K562 (cell line): ENCODE data around the gene ARL10. TPM values are rescaled to one million over a fixed set of nuclear protein-coding genes. Genes with fewer than 3 reads are reported as not detected.

Experiments used
- ATAC-seq: fragments of 200-7000 bp; cut with Tn5 transposase; 3 replicates; pipeline ENCODE4 v1.9.1; 2020; ENCODE audit warnings: moderate library complexity
- BruUV-seq: library from RNA; stranded (reverse); fragments of 400-500 nt; replicated peaks from 2 replicates; lab custom pipeline; 2021; lab: Mats Ljungman, UMichigan
- CTCF ChIA-PET: fragments of 300-600 bp; formaldehyde crosslinking; extraction: SDS; loops from one replicate; lab custom pipeline; 2021; ENCODE audit warnings: low intra/inter-chr PET ratio; lab: Yijun Ruan, JAX
- POLR2A ChIA-PET: fragments of 300-600, 350-650 bp; sonication (Branson Sonifier 250); formaldehyde crosslinking; extraction: SDS; loops from one replicate; lab custom pipeline; 2021; ENCODE audit warnings: antibody characterized with exemption, inconsistent platforms; lab: Yijun Ruan, JAX
- DNase-seq, 4 experiments: peaks; one replicate each; pipeline versions ENCODE4 v3.0.0 to v3.0.0-alpha.2; 2011 to 2018; ENCODE audit warnings: low spot score in 3 of 4, mixed read lengths in 3 of 4; ENCODE audit errors: extremely low read depth in 1 of 4
- FAIRE-seq: peaks from 2 replicates; lab custom pipeline; 2011; peaks lifted over from hg19 to GRCh38; lab: Jason Lieb, UNC
- H2AFZ ChIP-seq: 2 replicates; pipeline ENCODE4 v1.6.0; 2011; ENCODE audit warnings: low read depth, low read length, control low read depth, inconsistent platforms
- H3K27ac ChIP-seq: fragments of 200-600 bp; 3 replicates; pipeline ENCODE4 v1.8.0; 2011; ENCODE audit warnings: low read depth, mild to moderate bottlenecking, control low read depth, inconsistent platforms, low read length, moderate library complexity, mixed read lengths; ENCODE audit errors: extremely low read depth
- H3K27me3 ChIP-seq, 2 experiments: fragments of 300-600 bp in 1 of 2; 2 replicates in 1 of 2; 3 replicates in 1 of 2; pipeline versions ENCODE4 v1.6.0 to v1.8.0; 2011; ENCODE audit warnings: inconsistent platforms in 2 of 2, low read length in 2 of 2, mild to moderate bottlenecking in 1 of 2, mixed read lengths in 1 of 2, moderate library complexity in 1 of 2; ENCODE audit not compliant: control insufficient read depth in 2 of 2, insufficient read depth in 2 of 2
- H3K36me3 ChIP-seq: fragments of 300-600 bp; 3 replicates; pipeline ENCODE4 v1.8.0; 2011; ENCODE audit warnings: mild to moderate bottlenecking, low read length, inconsistent platforms; ENCODE audit not compliant: control insufficient read depth, insufficient read depth
- H3K4me1 ChIP-seq, 2 experiments: fragments of 200-600 bp in 1 of 2; replicated peaks in 1 of 2; 2 replicates in 1 of 2; 3 replicates in 1 of 2; pipeline versions ENCODE4 v1.5.1 to v1.8.0; 2011; ENCODE audit warnings: inconsistent platforms in 2 of 2, low read length in 2 of 2, mild to moderate bottlenecking in 1 of 2, mixed read lengths in 1 of 2, moderate library complexity in 1 of 2; ENCODE audit not compliant: control insufficient read depth in 2 of 2, insufficient read depth in 2 of 2
- H3K4me2 ChIP-seq: 2 replicates; pipeline ENCODE4 v1.6.1; 2011; ENCODE audit warnings: low read length, control low read depth, inconsistent platforms, mixed read lengths; ENCODE audit not compliant: insufficient read depth
- H3K4me3 ChIP-seq: fragments of 200-600 bp; sonication (generic), shearing (Covaris generic); 2 replicates; pipeline ENCODE4 v1.5.1; 2016; ENCODE audit warnings: control low read depth, inconsistent platforms
- H3K79me2 ChIP-seq: fragments of 200-600 bp; 3 replicates; pipeline ENCODE4 v1.8.0; 2011; ENCODE audit warnings: low read length, inconsistent platforms; ENCODE audit not compliant: control insufficient read depth, insufficient read depth
- H3K9ac ChIP-seq, 2 experiments: 2 replicates each; pipeline versions ENCODE4 v1.6.0 to v1.6.1; 2011; ENCODE audit warnings: low read depth in 2 of 2, low read length in 2 of 2, control low read depth in 1 of 2, inconsistent platforms in 1 of 2, mild to moderate bottlenecking in 1 of 2, mixed read lengths in 1 of 2; ENCODE audit not compliant: insufficient read depth in 1 of 2
- H3K9me1 ChIP-seq: one replicate; pipeline ENCODE4 v1.6.0; 2011; ENCODE audit warnings: inconsistent platforms, mild to moderate bottlenecking, low read length, moderate library complexity; ENCODE audit not compliant: control insufficient read depth, insufficient read depth
- H3K9me3 ChIP-seq: replicated peaks from 2 replicates; pipeline ENCODE4 v1.5.1; 2011; ENCODE audit warnings: low read depth, low read length, inconsistent platforms; ENCODE audit not compliant: control insufficient read depth, insufficient read depth
- H4K20me1 ChIP-seq: replicated peaks from 2 replicates; pipeline ENCODE4 v1.6.1; 2011; ENCODE audit warnings: low read length, inconsistent platforms, mixed read lengths; ENCODE audit not compliant: control insufficient read depth, insufficient read depth
- CAMTA2 ChIP-seq: fragments of 250-450 bp; sonication (Bioruptor Pico); conservative IDR thresholded peaks from 2 replicates; pipeline ENCODE4 v1.5.1; 2022
- DEAF1 ChIP-seq: fragments of 450-650 bp; formaldehyde crosslinking; IDR thresholded peaks from 2 replicates; pipeline ENCODE4 v1.4.0; 2020; ENCODE audit warnings: mild to moderate bottlenecking, moderate library complexity
- EWSR1 ChIP-seq: fragments of 450-650 bp; IDR thresholded peaks from 2 replicates; pipeline ENCODE4 v1.6.1; 2018; ENCODE audit warnings: borderline replicate concordance, mild to moderate bottlenecking, low read depth, moderate library complexity; ENCODE audit not compliant: partially characterized antibody
- HNRNPL ChIP-seq: fragments of 200-400 bp; formaldehyde crosslinking; IDR thresholded peaks from 2 replicates; pipeline ENCODE4 v1.6.1; 2017; ENCODE audit warnings: low read depth, mild to moderate bottlenecking, low read length
- IRF9 ChIP-seq: fragments of 450-650 bp; IDR thresholded peaks from 2 replicates; pipeline ENCODE4 v1.6.1; 2016; ENCODE audit warnings: missing biosample characterization, missing genetic modification characterization
- JUND ChIP-seq, 2 experiments: IDR thresholded peaks; 2 replicates in 1 of 2; 3 replicates in 1 of 2; pipeline ENCODE4 v1.6.1; 2011; ENCODE audit warnings: borderline replicate concordance in 2 of 2, low read depth in 2 of 2, low read length in 2 of 2, improper control_type of control experiment in 1 of 2, missing biosample characterization in 1 of 2, missing genetic modification characterization in 1 of 2, missing genetic modification reagents in 1 of 2
- MAZ ChIP-seq, 2 experiments: fragments of 450-650 bp in 1 of 2; sonication (generic) in 1 of 2; formaldehyde crosslinking; IDR thresholded peaks in 1 of 2; conservative IDR thresholded peaks in 1 of 2; 2 replicates each; pipeline versions ENCODE4 v1.4.0 to v1.5.0; 2020; ENCODE audit warnings: mild to moderate bottlenecking in 1 of 2, missing genetic modification reagents in 1 of 2
- NFIC ChIP-seq: fragments of 450-650 bp; IDR thresholded peaks from 2 replicates; pipeline ENCODE4 v1.6.1; 2017; ENCODE audit warnings: mild to moderate bottlenecking, inconsistent platforms
- NKRF ChIP-seq: fragments of 450-650 bp; IDR thresholded peaks from 2 replicates; pipeline ENCODE4 v1.6.1; 2016; ENCODE audit warnings: borderline replicate concordance
- POLR2A ChIP-seq: fragments of 450-650 bp; conservative IDR thresholded peaks from 2 replicates; pipeline ENCODE4 v1.6.1; 2016
- SNAPC5 ChIP-seq: fragments of 250-450 bp; sonication (Bioruptor Pico); IDR thresholded peaks from 2 replicates; pipeline ENCODE4 v1.8.0; 2021; ENCODE audit warnings: moderate library complexity, mild to moderate bottlenecking, inconsistent platforms
- STAT5A ChIP-seq: IDR thresholded peaks from 2 replicates; pipeline ENCODE4 v1.6.1; 2012; ENCODE audit warnings: low read length, inconsistent platforms, borderline replicate concordance
- TCF15 ChIP-seq: fragments of 250-450 bp; sonication (Bioruptor Pico); IDR thresholded peaks from 2 replicates; pipeline ENCODE4 v1.8.0; 2022; ENCODE audit warnings: moderate library complexity, mild to moderate bottlenecking, inconsistent platforms
- ZBED1 ChIP-seq: IDR thresholded peaks from 2 replicates; pipeline ENCODE4 v1.6.1; 2014
- ZNF696 ChIP-seq: fragments of 250-450 bp; sonication (Bioruptor Pico); conservative IDR thresholded peaks from 2 replicates; pipeline ENCODE4 v1.4.0; 2020; ENCODE audit warnings: mild to moderate bottlenecking, moderate library complexity
- WGBS: fragments of 100-300 bp; shearing (Covaris generic); methylation state at CpG from one replicate; pipeline ENCODE4 v1.1.6; 2016; ENCODE audit warnings: low coverage, mixed read lengths; ENCODE audit not compliant: insufficient coverage; ENCODE audit errors: missing lambda C conversion rate; 5-methylcytosine and 5-hydroxymethylcytosine counted together
- in situ Hi-C: fragments of 300-500 bp; cut with MboI; formaldehyde crosslinking; loops from 4 replicates; pipeline ENCODE4 v1.15.0; 2018; ENCODE audit warnings: inconsistent platforms, mixed read lengths
- intact Hi-C: fragments of 100-400 bp; cut with micrococcal nuclease; formaldehyde crosslinking; loops from 2 replicates; pipeline ENCODE4 v1.14.2; 2022
- polyA plus RNA-seq, 8 experiments: library from polyadenylated mRNA; depleted of rRNA in 4 of 8; stranded (reverse) in 5 of 8; unstranded in 3 of 8; fragments of >200 nt; fragmentation: Nextera tagmentation in 2 of 8; fragmentation: Illumina TruSeq in 1 of 8; extraction: Ambion mirVana in 2 of 8; extraction: Trizol in 1 of 8; gene quantifications; 2 replicates each; pipeline versions ENCODE4 v1.2.1 to v1.2.3, GENCODE V29; 2011 to 2014; ENCODE audit warnings: inconsistent platforms in 1 of 8, missing spikeins in 1 of 8
- total RNA-seq, 7 experiments: library from RNA; depleted of rRNA in 6 of 7; stranded (reverse); fragments of >200 nt in 6 of 7; fragmentation: Illumina TruSeq in 2 of 7; extraction: Trizol in 2 of 7; gene quantifications; 2 replicates each; pipeline versions ENCODE4 v1.2.1 to v1.2.3, GENCODE V29; 2011 to 2021; ENCODE audit warnings: low replicate concordance in 1 of 7

The ARL10 gene
- total and polyA plus RNA-seq, 9 of the 15 experiments (the other 6 are each of a cell fraction or from before 2014, with no cell fraction given): under 0.01 to 0.40 (median 0.34) TPM; not detected in 3

GRCh38 chr5:176389135-176390123 lies 24.1 kb downstream of the ARL10 start:
- TSS peak; percentile 96 for BruUV-seq
- intact Hi-C loops: no loop called here
- Histone ChIP-seq H3K9ac (peak overlapping the region; percentile 96 to 98), H3K36me3 (peaks cover 77% of the 10 kb centered on the region), H4K20me1 (no peaks in the 10 kb centered on the region; the same call in 1 of the 2 replicates), H3K27me3 (no peaks in the 10 kb centered on the region), H2AFZ (peak overlapping the region; percentile 78), H3K9me3 (no peaks in the 10 kb centered on the region), H3K9me1 (no peaks in the 10 kb centered on the region), H3K4me2 (peak overlapping the region; percentile 99), H3K79me2 (peaks cover 58% of the 10 kb centered on the region), H3K4me3 (peak overlapping the region; percentile 69), H3K27ac (peak overlapping the region; percentile 97), H3K4me1 (peaks cover 6 to 15% of the 10 kb centered on the region in 2 experiments; a peak in 4 of 5 replicates)
- DNase-seq (peak in 1 of 4 experiments; percentile 91), FAIRE-seq (no peak), ATAC-seq (peak; percentile 71)
- CTCF ChIA-PET: no interaction called here
- 18% methylated on average over 38 of the region's 41 CpGs for WGBS
- POLR2A ChIA-PET: interaction anchor here (0.6 to 1.5 kb wide), 4 partner anchors 11 to 149 kb away, joined by 3 to 4 read pairs (median 3); no protein-coding TSS in a partner anchor
- in situ Hi-C loops: no loop called here
- TF ChIP-seq NKRF (no peak), SNAPC5 (CRISPR knock-in tag) (no peak), ZNF696 (no peak), POLR2A (peak; percentile 77), STAT5A (no peak), HNRNPL (no peak), CAMTA2 (CRISPR knock-in tag) (no peak), NFIC (no peak), IRF9 (tag) (no peak), MAZ (CRISPR knock-in tag; conservative IDR thresholded peaks at IDR 0.05 in 1 of 2, IDR thresholded peaks at IDR 0.05 in 1 of 2) (peak; percentile 5 to 10; a peak in 1 of 4 replicates), TCF15 (CRISPR knock-in tag) (no peak), DEAF1 (CRISPR knock-in tag) (no peak), EWSR1 (no peak), ZBED1 (no peak), JUND (IDR thresholded peaks at IDR 0.05; ENCODE audit: borderline replicate concordance, low read depth, low read length) (no peak), JUND (tag; IDR thresholded peaks at IDR 0.05; ENCODE audit: borderline replicate concordance, low read depth, low read length) (no peak)
